ENCODE measurements around the gene STUM.

Gene STUM

GRCh38 chr1:226634166-226634588 lies 85.6 kb downstream of the STUM start:
- peak; percentile 78 for DNase-seq (ENCODE audit: low read depth)
- no peak overlapping the region for H3K4me3 ChIP-seq (ENCODE audit: low read depth, low read length)
- TF ChIP-seq CTCF (conservative IDR thresholded peaks at IDR 0.05; ENCODE audit: low read depth, low read length): peak; percentile 93

GRCh38 chr1:226634611-226635246 lies 86.2 kb downstream of the STUM start:
- DNase-seq (ENCODE audit: low read depth): no peak
- H3K4me3 ChIP-seq (ENCODE audit: low read depth, low read length): no peak overlapping the region
- TF ChIP-seq CTCF (conservative IDR thresholded peaks at IDR 0.05; ENCODE audit: low read depth, low read length): no peak

GRCh38 chr1:226635456-226635941 lies 86.9 kb downstream of the STUM start:
- no peak for TF ChIP-seq CTCF (conservative IDR thresholded peaks at IDR 0.05; ENCODE audit: low read depth, low read length)
- DNase-seq (ENCODE audit: low read depth): no peak
- H3K4me3 ChIP-seq (ENCODE audit: low read depth, low read length): no peak overlapping the region

- no peak overlapping the region for H3K4me3 ChIP-seq (ENCODE audit: low read depth, low read length)
- no peak for TF ChIP-seq CTCF (conservative IDR thresholded peaks at IDR 0.05; ENCODE audit: low read depth, low read length)
- no peak for DNase-seq (ENCODE audit: low read depth)
Observed at GRCh38 chr1:226636847-226637096, 88.2 kb downstream of the STUM start.

GRCh38 chr1:226637147-226637935 lies 88.8 kb downstream of the STUM start:
- H3K4me3 ChIP-seq (ENCODE audit: low read depth, low read length): no peak overlapping the region
- DNase-seq (ENCODE audit: low read depth): peak; percentile 45
- peak; percentile 69 for TF ChIP-seq CTCF (conservative IDR thresholded peaks at IDR 0.05; ENCODE audit: low read depth, low read length)

GRCh38 chr1:226638001-226638601 lies 89.5 kb downstream of the STUM start:
- no peak for DNase-seq (ENCODE audit: low read depth)
- no peak overlapping the region for H3K4me3 ChIP-seq (ENCODE audit: low read depth, low read length)
- TF ChIP-seq CTCF (conservative IDR thresholded peaks at IDR 0.05; ENCODE audit: low read depth, low read length): no peak

All from choroid plexus epithelial cell (primary cell).